Tibial nerve (tissue), 4 donors: Measurements from ENCODE around the gene NFIA.

Experiments used
- EP300 ChIP-seq, 2 donors: sonication (generic); formaldehyde crosslinking; IDR thresholded peaks; one replicate each; pipeline ENCODE4 v1.6.1; 2017; ENCODE audit warnings: antibody characterized with exemption in 2 of 2, mild to moderate bottlenecking in 1 of 2
- POLR2A ChIP-seq, 2 donors: fragments of 450-650 bp; IDR thresholded peaks; one replicate each; pipeline ENCODE4 v1.6.1; 2017; ENCODE audit warnings: antibody characterized with exemption in 2 of 2, mild to moderate bottlenecking in 2 of 2, moderate library complexity in 2 of 2
- TF ChIP-seq, protein P1 (sequence below), 5 experiments: fragments of 200-600 bp in 3 of 5; fragments of 450-650 bp in 2 of 5; sonication (generic) in 3 of 5; IDR thresholded peaks; one replicate each; pipeline ENCODE4 v1.5.1; 2016 to 2019; ENCODE audit warnings: antibody characterized with exemption in 5 of 5, mild to moderate bottlenecking in 3 of 5, moderate library complexity in 2 of 5

DNA sequence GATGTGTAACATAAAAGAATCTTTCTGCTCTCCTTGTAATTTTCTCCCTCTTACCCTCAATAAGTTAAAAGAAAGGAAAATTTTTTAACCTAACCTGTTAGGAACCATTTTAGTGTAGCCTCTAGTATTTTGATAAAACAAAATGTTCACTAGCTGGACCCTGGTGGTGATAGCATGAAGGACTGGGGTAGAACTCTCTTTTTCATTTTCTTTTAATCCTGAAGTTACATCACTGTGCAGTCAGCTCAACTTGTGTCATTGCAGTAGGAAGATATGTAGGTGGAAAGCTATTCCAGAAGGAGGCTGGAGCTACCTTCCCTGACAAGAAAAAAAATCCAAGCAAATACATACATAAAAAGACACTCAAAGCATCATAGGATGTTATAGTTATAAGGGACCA is 39.3 kb downstream of the NFIA start:
- TF ChIP-seq POLR2A (IDR thresholded peaks at IDR 0.05) (no peak), EP300 (IDR thresholded peaks at IDR 0.05) (no peak)
- TF ChIP-seq, protein P1, sequence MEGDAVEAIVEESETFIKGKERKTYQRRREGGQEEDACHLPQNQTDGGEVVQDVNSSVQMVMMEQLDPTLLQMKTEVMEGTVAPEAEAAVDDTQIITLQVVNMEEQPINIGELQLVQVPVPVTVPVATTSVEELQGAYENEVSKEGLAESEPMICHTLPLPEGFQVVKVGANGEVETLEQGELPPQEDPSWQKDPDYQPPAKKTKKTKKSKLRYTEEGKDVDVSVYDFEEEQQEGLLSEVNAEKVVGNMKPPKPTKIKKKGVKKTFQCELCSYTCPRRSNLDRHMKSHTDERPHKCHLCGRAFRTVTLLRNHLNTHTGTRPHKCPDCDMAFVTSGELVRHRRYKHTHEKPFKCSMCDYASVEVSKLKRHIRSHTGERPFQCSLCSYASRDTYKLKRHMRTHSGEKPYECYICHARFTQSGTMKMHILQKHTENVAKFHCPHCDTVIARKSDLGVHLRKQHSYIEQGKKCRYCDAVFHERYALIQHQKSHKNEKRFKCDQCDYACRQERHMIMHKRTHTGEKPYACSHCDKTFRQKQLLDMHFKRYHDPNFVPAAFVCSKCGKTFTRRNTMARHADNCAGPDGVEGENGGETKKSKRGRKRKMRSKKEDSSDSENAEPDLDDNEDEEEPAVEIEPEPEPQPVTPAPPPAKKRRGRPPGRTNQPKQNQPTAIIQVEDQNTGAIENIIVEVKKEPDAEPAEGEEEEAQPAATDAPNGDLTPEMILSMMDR (IDR thresholded peaks at IDR 0.05) = peak in 2 of 5 experiments; percentile 14 to 22
